HG02571 (cell line): Measurements from ENCODE around the gene CCDC188.

ENCODE experiments used
- ATAC-seq: cut with Tn5 transposase; IDR thresholded peaks from one replicate; pipeline ENCODE4 v1.9.1; 2021; ENCODE audit warnings: mild to moderate bottlenecking, moderate library complexity; ENCODE audit not compliant: unreplicated experiment

CCDC188 gene

DNA sequence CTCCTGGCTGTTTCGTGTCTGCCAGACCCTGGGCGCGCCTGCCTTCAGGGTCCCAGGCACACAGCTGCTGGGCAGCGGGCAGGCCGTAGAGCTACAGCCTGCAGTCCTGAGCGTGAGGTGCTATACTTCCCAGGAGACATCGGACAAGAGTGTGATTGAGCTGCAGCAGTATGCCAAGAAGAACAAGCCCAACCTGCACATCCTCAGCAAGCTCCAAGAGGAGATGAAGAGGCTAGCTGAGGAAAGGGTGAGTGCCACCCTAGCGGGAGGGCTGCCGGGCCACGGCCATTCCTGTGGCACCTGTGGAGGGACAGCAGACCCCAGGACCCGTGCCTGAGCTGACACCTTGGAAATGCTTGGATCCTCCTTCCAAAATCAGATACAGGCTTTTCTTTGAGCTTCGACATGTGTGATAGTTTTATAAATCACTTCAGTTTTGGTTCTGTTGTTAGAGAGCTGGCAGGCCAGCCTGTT is 42.1 kb downstream of the CCDC188 start:
- no peak for ATAC-seq

- ATAC-seq: no peak
Observed at GRCh38 chr22:20107951-20108756, 42.7 kb downstream of the CCDC188 start.

DNA sequence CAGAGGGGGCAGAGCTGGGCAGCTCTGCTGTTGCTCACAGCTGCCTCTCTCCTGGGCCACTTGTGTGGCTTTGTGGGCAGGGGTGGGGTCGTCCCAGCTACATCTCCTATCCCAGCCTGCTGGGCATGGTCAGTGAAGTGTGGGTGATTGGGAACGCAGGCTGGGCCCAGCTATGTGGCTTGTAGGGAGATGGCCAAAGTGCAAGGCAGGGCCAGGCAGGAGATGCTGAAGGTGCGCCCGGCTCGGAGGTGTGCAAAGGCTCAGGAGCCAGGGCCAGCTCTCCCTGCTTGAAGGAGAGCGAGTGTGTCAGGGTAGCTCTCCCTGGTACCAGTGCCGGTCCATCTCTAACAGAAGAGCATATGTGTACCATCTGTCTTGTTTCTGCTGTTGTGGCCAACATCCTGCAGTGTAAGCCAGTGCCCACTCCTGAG is 43.4 kb downstream of the CCDC188 start:
- ATAC-seq: no peak

GRCh38 chr22:20106849-20107237 is 44.0 kb downstream of the CCDC188 start:
- ATAC-seq: no peak

GRCh38 chr22:20106205-20106848 is 44.5 kb downstream of the CCDC188 start:
- ATAC-seq: no peak

- no peak for ATAC-seq
Observed at GRCh38 chr22:20105456-20106204, 45.2 kb downstream of the CCDC188 start.

DNA sequence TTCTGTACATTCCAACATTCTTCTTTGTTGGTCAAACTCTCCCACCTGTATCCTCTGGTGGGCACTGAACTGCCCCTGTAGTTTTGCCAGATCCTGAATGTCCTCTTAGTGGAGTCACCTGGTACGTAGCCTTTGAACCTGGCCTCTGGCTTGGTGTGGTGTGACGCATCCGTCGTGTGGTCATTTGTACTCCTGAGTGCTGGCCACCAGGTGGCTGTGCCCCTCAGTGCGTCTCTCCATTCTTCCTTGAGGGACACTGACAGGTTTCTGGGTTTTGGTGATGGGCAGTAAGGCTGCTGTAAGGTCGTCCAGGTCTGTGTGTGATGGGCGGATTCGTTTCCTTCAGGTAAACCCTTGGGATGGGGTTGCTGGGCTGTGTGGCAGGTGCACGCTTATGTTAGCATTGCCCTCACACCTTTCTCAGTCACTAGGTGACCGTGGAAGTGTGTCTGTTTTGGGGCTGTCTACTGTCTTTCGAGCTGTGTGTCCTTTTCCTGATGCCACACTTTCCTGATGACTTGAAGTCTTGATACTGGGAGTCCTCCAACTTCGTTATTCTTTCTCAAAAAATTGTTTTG is 48.6 kb downstream of the CCDC188 start:
- ATAC-seq: no peak

DNA sequence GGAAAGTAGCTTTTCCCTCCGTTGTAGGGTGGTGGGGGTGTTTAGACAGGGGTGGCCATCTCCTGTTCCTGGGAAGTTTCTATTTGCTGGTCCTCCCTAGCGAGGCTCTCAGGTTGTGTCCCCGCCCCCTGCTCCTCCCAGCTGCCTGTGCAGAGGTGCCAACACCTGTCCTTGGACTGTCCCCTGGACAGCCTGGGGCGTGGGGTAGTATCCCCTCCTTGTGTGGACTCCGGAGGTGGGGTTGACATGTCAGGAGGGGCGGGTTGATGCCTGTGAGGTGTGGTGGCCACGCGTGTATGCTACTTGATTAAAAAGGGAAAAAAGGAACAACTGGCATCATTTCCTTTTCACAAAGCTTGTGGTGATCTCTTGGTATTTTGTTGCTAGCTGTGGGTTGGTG is 49.2 kb downstream of the CCDC188 start:
- no peak for ATAC-seq

DNA sequence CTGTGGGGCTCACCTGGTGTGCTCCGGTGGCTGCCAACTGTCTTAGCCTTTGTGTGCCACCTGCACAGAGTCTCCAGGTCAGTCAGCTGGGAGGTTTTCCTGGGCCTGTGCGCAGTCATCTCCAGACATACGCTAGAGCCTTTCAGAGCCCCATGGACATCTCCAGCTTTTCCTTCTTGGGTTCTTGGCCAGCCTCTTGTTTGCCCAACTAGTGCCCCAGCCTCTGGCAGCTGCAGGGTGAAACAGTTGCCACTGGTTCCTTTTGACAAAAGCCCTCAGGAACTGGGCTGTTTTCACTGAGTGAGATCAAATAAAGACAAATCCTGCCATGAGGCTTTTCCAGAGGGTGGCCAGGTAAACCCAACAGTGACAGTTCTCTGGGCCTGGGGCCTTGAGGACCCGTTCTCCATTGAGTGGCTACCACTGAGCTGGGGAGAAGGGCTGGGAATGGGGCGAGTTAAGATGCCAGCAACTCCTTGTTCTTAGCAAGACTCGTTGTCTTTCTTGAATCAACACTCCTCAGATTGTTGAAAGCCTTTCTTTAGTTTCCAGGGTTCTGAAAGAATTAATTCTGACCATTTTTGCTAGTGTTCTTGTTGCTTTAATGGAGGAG is 51.6 kb downstream of the CCDC188 start:
- ATAC-seq: no peak
